GM12878 (cell line): Measurements from ENCODE around the gene PSME3IP1. TPM values are rescaled to one million over a fixed set of nuclear protein-coding genes. Genes with fewer than 3 reads are reported as not detected.

Experiments used
- HDAC2 ChIP-seq: fragments of 200-600 bp; sonication (generic); IDR thresholded peaks from 2 replicates; pipeline ENCODE4 v1.6.1; 2017
- IKZF2 ChIP-seq, 2 experiments: fragments of 450-650 bp; IDR thresholded peaks; 2 replicates each; pipeline ENCODE4 v1.6.1; 2017; ENCODE audit warnings: mild to moderate bottlenecking in 2 of 2, moderate library complexity in 2 of 2
- NBN ChIP-seq: fragments of 450-650 bp; IDR thresholded peaks from 2 replicates; pipeline ENCODE4 v1.6.1; 2016
- NFIC ChIP-seq: IDR thresholded peaks from 2 replicates; pipeline ENCODE4 v1.6.1; 2012; ENCODE audit warnings: low read depth, mild to moderate bottlenecking, inconsistent platforms, low read length, moderate library complexity
- POU2F2 ChIP-seq: IDR thresholded peaks from 3 replicates; pipeline ENCODE4 v1.6.1; 2011; ENCODE audit warnings: low read depth, mild to moderate bottlenecking, low read length, borderline replicate concordance
- SP1 ChIP-seq: IDR thresholded peaks from one replicate; pipeline ENCODE4 v1.6.1; 2011; ENCODE audit warnings: low read depth, low read length
- SREBF1 ChIP-seq: IDR thresholded peaks from 2 replicates; pipeline ENCODE4 v1.6.1; 2012; ENCODE audit warnings: mild to moderate bottlenecking, low read length
- TBL1XR1 ChIP-seq: IDR thresholded peaks from 2 replicates; pipeline ENCODE4 v1.6.1; 2012; ENCODE audit warnings: low read depth, low read length, improper control_type of control experiment
- polyA plus RNA-seq, 11 experiments: library from polyadenylated mRNA; depleted of rRNA in 4 of 11; unstranded in 6 of 11; stranded (reverse) in 5 of 11; fragments of >200 nt; fragmentation: Nextera tagmentation in 4 of 11; fragmentation: Illumina TruSeq in 1 of 11; extraction: Ambion mirVana in 4 of 11; extraction: Trizol in 1 of 11; gene quantifications; 1 replicate in 1 of 11; 2 replicates in 10 of 11; pipeline versions ENCODE4 v1.2.1 to v1.2.3, GENCODE V29; 2011 to 2016; ENCODE audit warnings: inconsistent platforms in 2 of 11, missing spikeins in 2 of 11, low read depth in 1 of 11
- total RNA-seq, 4 experiments: library from RNA; depleted of rRNA in 3 of 4; stranded (reverse); fragments of >200 nt in 3 of 4; fragmentation: Illumina TruSeq in 1 of 4; extraction: Trizol in 1 of 4; gene quantifications; 2 replicates each; pipeline versions ENCODE4 v1.2.1 to v1.2.3, GENCODE V29; 2013 to 2021
- TF ChIP-seq, protein P1 (sequence below): IDR thresholded peaks from 2 replicates; pipeline ENCODE4 v1.6.1; 2012; ENCODE audit warnings: mild to moderate bottlenecking, low read depth, low read length
- TF ChIP-seq, protein P2 (sequence below): fragments of 450-650 bp; formaldehyde crosslinking; IDR thresholded peaks from 2 replicates; pipeline ENCODE4 v1.5.0; 2022; ENCODE audit warnings: mild to moderate bottlenecking, missing genetic modification characterization
- TF ChIP-seq, protein P3 (sequence below): fragments of 450-650 bp; IDR thresholded peaks from 2 replicates; pipeline ENCODE4 v1.6.1; 2017; ENCODE audit warnings: mild to moderate bottlenecking, low read depth, inconsistent platforms; ENCODE audit not compliant: poor library complexity, severe bottlenecking
- TF ChIP-seq, protein P4 (sequence below): fragments of 450-650 bp; IDR thresholded peaks from 2 replicates; pipeline ENCODE4 v1.6.1; 2016; ENCODE audit warnings: mild to moderate bottlenecking, moderate library complexity, borderline replicate concordance
- TF ChIP-seq, protein P5 (sequence below): fragments of 450-650 bp; IDR thresholded peaks from 2 replicates; pipeline ENCODE4 v1.6.1; 2017; ENCODE audit warnings: mild to moderate bottlenecking

Gene PSME3IP1
- total and polyA plus RNA-seq, 10 of the 15 experiments (the other 5 are each of a cell fraction or from before 2014, with no cell fraction given) = 67.9 to 174 (median 111) TPM

DNA sequence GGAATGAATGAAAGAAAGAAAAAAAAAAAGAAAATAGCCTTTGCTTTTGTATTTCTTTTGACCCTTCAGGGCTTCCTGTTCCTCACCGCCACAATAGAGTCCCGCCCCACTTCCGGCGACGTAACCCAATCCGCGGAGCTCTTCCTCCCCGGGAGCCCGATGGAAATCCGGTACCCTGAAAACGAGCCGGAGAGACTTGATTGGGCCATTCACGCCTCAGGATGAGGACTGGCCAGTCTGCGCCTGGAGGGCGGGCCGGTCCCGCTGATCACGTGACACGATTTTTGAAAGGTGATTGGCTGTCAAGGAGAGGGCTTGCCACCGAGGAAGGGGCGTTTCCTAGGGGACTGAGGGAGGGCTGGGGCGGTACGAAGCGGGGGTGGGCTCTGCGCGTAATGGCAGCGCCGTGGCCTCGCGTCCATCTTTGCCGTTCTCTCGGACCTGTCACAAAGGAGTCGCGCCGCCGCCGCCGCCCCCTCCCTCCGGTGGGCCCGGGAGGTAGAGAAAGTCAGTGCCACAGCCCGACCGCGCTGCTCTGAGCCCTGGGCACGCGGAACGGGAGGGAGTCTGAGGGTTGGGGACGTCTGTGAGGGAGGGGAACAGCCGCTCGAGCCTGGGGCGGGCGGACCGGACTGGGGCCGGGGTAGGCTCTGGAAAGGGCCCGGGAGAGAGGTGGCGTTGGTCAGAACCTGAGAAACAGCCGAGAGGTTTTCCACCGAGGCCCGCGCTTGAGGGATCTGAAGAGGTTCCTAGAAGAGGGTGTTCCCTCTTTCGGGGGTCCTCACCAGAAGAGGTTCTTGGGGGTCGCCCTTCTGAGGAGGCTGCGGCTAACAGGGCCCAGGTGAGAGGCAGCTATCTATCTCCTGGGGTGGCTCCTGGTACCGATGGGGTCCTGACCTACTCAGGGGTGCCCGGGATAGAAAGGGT, at the start of gene PSME3IP1, which contains the start of gene RSPRY1 (continued):
- TF ChIP-seq, protein P1, sequence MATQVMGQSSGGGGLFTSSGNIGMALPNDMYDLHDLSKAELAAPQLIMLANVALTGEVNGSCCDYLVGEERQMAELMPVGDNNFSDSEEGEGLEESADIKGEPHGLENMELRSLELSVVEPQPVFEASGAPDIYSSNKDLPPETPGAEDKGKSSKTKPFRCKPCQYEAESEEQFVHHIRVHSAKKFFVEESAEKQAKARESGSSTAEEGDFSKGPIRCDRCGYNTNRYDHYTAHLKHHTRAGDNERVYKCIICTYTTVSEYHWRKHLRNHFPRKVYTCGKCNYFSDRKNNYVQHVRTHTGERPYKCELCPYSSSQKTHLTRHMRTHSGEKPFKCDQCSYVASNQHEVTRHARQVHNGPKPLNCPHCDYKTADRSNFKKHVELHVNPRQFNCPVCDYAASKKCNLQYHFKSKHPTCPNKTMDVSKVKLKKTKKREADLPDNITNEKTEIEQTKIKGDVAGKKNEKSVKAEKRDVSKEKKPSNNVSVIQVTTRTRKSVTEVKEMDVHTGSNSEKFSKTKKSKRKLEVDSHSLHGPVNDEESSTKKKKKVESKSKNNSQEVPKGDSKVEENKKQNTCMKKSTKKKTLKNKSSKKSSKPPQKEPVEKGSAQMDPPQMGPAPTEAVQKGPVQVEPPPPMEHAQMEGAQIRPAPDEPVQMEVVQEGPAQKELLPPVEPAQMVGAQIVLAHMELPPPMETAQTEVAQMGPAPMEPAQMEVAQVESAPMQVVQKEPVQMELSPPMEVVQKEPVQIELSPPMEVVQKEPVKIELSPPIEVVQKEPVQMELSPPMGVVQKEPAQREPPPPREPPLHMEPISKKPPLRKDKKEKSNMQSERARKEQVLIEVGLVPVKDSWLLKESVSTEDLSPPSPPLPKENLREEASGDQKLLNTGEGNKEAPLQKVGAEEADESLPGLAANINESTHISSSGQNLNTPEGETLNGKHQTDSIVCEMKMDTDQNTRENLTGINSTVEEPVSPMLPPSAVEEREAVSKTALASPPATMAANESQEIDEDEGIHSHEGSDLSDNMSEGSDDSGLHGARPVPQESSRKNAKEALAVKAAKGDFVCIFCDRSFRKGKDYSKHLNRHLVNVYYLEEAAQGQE = no peak
- no peak for TF ChIP-seq NFIC
- TF ChIP-seq TBL1XR1 = peak; percentile 59; the same call in 1 of the 2 replicates
- TF ChIP-seq, protein P2, sequence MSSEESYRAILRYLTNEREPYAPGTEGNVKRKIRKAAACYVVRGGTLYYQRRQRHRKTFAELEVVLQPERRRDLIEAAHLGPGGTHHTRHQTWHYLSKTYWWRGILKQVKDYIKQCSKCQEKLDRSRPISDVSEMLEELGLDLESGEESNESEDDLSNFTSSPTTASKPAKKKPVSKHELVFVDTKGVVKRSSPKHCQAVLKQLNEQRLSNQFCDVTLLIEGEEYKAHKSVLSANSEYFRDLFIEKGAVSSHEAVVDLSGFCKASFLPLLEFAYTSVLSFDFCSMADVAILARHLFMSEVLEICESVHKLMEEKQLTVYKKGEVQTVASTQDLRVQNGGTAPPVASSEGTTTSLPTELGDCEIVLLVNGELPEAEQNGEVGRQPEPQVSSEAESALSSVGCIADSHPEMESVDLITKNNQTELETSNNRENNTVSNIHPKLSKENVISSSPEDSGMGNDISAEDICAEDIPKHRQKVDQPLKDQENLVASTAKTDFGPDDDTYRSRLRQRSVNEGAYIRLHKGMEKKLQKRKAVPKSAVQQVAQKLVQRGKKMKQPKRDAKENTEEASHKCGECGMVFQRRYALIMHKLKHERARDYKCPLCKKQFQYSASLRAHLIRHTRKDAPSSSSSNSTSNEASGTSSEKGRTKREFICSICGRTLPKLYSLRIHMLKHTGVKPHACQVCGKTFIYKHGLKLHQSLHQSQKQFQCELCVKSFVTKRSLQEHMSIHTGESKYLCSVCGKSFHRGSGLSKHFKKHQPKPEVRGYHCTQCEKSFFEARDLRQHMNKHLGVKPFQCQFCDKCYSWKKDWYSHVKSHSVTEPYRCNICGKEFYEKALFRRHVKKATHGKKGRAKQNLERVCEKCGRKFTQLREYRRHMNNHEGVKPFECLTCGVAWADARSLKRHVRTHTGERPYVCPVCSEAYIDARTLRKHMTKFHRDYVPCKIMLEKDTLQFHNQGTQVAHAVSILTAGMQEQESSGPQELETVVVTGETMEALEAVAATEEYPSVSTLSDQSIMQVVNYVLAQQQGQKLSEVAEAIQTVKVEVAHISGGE (CRISPR knock-in tag) = peak; percentile 73
- TF ChIP-seq SREBF1 = no peak
- TF ChIP-seq, protein P3, sequence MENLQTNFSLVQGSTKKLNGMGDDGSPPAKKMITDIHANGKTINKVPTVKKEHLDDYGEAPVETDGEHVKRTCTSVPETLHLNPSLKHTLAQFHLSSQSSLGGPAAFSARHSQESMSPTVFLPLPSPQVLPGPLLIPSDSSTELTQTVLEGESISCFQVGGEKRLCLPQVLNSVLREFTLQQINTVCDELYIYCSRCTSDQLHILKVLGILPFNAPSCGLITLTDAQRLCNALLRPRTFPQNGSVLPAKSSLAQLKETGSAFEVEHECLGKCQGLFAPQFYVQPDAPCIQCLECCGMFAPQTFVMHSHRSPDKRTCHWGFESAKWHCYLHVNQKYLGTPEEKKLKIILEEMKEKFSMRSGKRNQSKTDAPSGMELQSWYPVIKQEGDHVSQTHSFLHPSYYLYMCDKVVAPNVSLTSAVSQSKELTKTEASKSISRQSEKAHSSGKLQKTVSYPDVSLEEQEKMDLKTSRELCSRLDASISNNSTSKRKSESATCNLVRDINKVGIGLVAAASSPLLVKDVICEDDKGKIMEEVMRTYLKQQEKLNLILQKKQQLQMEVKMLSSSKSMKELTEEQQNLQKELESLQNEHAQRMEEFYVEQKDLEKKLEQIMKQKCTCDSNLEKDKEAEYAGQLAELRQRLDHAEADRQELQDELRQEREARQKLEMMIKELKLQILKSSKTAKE = no peak
- TF ChIP-seq POU2F2 = no peak
- TF ChIP-seq, protein P4, sequence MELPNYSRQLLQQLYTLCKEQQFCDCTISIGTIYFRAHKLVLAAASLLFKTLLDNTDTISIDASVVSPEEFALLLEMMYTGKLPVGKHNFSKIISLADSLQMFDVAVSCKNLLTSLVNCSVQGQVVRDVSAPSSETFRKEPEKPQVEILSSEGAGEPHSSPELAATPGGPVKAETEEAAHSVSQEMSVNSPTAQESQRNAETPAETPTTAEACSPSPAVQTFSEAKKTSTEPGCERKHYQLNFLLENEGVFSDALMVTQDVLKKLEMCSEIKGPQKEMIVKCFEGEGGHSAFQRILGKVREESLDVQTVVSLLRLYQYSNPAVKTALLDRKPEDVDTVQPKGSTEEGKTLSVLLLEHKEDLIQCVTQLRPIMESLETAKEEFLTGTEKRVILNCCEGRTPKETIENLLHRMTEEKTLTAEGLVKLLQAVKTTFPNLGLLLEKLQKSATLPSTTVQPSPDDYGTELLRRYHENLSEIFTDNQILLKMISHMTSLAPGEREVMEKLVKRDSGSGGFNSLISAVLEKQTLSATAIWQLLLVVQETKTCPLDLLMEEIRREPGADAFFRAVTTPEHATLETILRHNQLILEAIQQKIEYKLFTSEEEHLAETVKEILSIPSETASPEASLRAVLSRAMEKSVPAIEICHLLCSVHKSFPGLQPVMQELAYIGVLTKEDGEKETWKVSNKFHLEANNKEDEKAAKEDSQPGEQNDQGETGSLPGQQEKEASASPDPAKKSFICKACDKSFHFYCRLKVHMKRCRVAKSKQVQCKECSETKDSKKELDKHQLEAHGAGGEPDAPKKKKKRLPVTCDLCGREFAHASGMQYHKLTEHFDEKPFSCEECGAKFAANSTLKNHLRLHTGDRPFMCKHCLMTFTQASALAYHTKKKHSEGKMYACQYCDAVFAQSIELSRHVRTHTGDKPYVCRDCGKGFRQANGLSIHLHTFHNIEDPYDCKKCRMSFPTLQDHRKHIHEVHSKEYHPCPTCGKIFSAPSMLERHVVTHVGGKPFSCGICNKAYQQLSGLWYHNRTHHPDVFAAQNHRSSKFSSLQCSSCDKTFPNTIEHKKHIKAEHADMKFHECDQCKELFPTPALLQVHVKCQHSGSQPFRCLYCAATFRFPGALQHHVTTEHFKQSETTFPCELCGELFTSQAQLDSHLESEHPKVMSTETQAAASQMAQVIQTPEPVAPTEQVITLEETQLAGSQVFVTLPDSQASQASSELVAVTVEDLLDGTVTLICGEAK = peak; percentile 95
- TF ChIP-seq HDAC2 = no peak
- peak; percentile 93 for TF ChIP-seq SP1
- no peak for TF ChIP-seq NBN
- TF ChIP-seq, protein P5, sequence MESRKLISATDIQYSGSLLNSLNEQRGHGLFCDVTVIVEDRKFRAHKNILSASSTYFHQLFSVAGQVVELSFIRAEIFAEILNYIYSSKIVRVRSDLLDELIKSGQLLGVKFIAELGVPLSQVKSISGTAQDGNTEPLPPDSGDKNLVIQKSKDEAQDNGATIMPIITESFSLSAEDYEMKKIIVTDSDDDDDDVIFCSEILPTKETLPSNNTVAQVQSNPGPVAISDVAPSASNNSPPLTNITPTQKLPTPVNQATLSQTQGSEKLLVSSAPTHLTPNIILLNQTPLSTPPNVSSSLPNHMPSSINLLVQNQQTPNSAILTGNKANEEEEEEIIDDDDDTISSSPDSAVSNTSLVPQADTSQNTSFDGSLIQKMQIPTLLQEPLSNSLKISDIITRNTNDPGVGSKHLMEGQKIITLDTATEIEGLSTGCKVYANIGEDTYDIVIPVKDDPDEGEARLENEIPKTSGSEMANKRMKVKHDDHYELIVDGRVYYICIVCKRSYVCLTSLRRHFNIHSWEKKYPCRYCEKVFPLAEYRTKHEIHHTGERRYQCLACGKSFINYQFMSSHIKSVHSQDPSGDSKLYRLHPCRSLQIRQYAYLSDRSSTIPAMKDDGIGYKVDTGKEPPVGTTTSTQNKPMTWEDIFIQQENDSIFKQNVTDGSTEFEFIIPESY = no peak
- TF ChIP-seq IKZF2 (IDR thresholded peaks at IDR 0.05) = no peak
